Peyer's patch (tissue), 4 donors: ENCODE data around the gene PML.

ENCODE experiments used
- CTCF ChIP-seq, 6 experiments: fragments of 450-650 bp in 4 of 6; fragments of 200-600 bp in 2 of 6; sonication (generic) in 1 of 6; IDR thresholded peaks; one replicate each; pipeline ENCODE4 v1.5.1; 2017 to 2019; ENCODE audit warnings: antibody characterized with exemption in 6 of 6, mild to moderate bottlenecking in 3 of 6, moderate library complexity in 1 of 6
- POLR2A ChIP-seq, 2 donors: fragments of 450-650 bp; IDR thresholded peaks; one replicate each; pipeline ENCODE4 v1.5.1; 2017; ENCODE audit warnings: antibody characterized with exemption in 2 of 2, mild to moderate bottlenecking in 2 of 2, moderate library complexity in 2 of 2

- TF ChIP-seq POLR2A (IDR thresholded peaks at IDR 0.05) (no peak), CTCF (IDR thresholded peaks at IDR 0.05) (no peak)
Measured at GRCh38 chr15:73954188-73955145, 40.0 kb upstream of the PML start.
